Right renal cortex interstitium (tissue), 3 donors: ENCODE results near the gene GJA9. TPM values are rescaled to one million over a fixed set of nuclear protein-coding genes. Genes with fewer than 3 reads are reported as not detected.
"Not testable (repeated sequence)": the region's sequence is repeated elsewhere in the genome, so short reads cannot be mapped to it uniquely, and the experiment has no call there.

ENCODE experiments used
- DNase-seq, 3 donors: peaks; one replicate each; pipeline ENCODE4 v3.0.0-alpha.2; 2013; ENCODE audit warnings: low read depth in 3 of 3, low spot score in 2 of 3
- polyA plus RNA-seq, 3 donors: library from polyadenylated mRNA; unstranded; fragments of 120-200 nt; gene quantifications; one replicate each; pipeline ENCODE4 v1.2.1, GENCODE V29; 2013; ENCODE audit not compliant: insufficient read length in 3 of 3

GJA9 gene
- under 1 TPM; 0.15 to 0.20 (median 0.17) TPM for polyA plus RNA-seq

DNA sequence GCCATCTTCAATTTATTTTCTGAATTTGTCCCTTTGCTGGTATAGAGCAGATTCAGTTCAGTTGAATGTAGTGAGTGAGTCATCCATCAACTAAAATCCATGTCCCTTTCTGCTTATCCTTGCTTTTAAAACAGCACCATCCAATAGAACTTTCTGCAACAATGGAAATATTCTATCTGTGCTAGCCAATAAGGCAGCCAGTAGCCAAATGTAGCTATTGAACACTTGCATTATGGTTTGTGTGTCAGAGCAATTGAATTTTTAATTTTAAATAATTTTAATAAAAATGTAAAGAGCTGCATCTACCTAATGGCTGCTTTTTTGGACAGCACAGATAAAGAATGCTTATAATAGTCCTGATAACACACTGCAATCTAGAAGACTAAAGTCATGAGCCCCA lies at the start of gene GJA9:
Gene GJA9 (minus strand): TSS at position 101 of the 400 bp plus-strand sequence. CDS start 5,489 bp downstream, outside the sequence.
- DNase-seq = no peak

DNA sequence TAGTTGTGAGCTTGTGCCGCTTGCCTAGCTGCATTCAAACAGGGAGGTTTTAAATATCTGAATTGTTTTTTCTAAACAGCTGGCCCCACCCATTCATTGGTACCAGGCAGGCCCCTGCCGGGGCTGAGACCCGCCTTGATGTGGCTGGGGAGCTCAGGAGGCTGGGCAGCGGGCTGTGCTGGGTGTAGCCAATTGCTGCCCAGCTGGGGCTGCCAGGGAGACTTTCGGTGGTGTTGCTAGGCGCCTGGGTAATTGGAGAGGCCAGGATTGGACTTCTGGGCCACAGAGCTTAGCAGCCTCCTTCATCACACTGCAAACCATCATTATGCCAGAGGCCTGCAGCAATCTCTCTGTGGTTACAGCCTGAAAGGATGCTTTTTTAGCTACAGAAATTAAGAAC lies 48.1 kb upstream of the GJA9 start:
- no peak for DNase-seq

DNA sequence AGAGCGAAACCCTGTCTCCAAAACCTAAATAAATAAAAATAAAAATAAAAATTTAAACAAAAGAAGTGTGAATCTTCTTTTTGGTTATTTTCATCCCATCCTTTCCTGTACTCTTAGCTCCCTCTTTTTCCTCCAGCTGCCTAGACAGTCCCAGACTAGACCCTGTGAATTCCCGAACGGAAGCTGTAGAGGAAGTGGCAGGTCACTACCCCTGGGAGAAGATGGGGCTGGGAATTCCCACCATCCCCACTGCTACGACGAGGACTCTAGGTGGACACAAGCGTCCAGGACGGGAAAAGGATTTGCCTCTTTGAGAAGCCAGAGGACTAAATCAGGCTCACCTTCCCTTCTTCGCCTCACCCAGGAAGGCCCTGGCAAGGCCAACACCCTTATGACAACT lies 47.7 kb upstream of the GJA9 start:
- no peak for DNase-seq

DNA sequence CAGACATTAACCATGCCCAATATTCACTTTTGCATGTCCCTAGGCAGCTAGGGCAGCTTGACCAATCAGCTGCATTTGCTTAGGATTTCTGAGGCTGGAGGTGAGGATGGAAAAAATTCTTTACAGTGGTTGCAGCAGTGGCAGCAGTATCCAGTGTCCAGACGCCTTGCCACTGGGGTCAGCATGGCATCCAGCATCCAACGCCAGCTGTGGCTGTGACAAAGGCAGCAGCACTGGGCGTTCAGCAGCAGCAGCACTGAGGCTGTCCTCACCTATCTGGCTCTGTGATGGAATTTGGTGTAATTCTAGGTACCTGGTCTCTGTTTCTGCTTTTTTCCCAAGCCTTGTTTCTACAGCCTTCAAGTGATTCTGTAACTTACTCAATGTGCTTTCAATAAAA lies 44.7 kb upstream of the GJA9 start:
- no peak for DNase-seq

DNA sequence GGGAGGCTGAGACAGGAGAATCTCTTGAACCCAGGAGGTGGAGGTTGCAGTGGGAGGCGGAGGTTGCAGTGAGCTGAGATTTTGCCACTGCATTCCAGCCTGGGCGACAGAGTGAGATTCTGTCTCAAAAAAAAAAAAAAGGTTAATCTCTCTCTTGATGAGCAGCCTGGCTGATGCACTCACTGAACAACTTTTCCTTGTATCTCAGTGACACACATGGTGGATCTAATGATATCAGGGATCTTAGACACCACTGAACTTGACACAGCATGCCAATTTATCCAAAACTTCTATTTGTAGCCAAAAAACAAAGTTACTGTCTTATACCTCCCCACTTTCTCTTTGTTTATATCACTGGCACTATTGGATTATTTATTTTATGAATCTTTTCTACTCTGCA lies 44.0 kb upstream of the GJA9 start:
- DNase-seq = no peak

DNA sequence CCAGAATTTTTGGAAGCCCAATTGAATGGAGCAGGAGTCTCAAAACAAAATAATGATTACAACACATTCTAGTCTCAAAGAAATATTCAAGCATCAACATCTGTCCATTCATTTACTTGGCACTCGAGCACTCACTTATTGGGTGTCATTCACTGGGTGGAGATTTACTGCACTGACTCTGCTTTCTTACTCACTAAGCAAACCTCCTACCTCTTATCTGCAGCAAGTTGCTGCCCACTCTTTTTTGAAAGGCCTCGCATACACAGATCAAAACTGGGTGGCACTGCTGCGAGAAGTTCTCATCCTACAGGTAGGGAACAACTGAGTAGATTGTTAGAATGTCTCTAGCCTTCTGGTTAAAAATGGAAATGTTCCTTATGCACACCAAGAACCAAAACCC lies 42.2 kb upstream of the GJA9 start:
- no peak for DNase-seq

DNA sequence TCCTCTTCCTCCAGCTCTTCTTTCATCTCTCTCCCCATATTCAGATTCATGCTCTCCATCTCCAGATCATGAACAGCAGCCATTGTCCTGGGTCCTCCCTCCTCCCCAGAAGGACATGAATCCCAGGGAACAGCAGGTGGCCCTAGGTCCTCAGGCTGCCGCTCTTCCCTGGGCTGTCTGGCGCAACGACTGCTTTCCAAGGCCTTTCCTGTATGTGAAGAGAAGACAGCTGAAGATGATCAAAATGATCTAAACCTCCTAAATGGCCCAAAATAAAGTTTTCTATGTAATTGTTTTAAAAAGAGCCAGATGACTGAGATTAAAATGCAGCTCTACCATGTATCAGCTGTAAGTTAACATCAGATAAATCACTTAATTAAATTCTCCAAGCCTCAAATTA lies 37.7 kb upstream of the GJA9 start:
- DNase-seq = peak in 1 of 3 donors; percentile 21

DNA sequence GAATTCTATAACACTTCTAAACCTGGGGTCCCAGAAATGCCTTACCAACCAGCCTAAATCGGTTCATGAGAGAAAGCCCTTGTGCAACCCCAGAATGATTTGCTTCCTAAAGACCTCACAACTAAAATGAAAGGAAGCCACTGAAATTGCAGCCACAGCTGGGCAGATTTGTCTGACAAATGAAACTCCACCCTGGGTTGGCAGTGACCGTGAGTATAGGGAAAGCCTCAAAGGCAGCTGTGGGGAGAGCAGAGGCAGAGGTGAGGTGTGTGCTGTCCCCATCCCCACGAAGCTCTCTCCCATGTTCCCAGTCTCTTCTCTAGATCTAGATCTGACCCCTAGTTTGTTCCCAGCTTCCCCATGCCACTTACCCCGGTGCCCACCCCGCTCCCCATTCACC lies 37.2 kb upstream of the GJA9 start:
- no peak for DNase-seq

DNA sequence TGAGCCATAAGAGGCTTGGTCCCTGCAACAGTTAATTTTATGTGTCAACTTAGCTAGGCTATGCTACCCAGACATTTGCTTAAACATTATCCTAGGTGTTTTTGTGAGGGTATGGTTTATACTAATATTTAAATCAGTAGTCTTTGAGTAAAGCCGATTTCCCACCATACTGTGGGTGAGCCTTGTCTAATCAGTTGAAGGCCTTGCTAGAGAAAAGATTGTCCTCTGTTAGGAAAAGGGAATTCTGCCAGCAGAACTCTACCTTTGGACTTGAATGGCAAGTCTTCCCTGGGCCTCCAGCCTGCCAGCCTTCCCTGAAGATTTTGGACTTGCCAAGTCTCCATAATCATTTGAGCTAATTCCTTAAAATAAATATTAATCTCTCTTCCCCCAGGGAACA lies 36.4 kb upstream of the GJA9 start:
- no peak for DNase-seq

DNA sequence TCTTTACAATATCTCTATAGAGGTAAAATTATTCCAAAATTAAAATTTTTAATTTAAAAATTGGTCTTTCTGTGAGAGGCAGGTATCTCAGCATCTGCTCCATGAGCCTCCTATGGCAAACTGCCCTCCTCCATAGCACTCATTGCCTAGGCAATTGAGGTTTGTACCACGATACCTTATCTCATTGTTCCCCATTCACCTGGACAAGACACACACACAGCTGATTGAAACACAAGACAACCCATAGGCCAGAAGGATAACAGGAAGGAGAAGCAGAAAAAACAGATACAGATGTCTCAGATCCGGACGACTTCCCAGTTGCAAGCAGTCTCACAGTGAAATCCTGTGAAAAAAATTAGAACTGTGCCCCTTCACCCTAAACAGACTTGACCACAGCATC lies 36.0 kb upstream of the GJA9 start:
- no peak for DNase-seq

DNA sequence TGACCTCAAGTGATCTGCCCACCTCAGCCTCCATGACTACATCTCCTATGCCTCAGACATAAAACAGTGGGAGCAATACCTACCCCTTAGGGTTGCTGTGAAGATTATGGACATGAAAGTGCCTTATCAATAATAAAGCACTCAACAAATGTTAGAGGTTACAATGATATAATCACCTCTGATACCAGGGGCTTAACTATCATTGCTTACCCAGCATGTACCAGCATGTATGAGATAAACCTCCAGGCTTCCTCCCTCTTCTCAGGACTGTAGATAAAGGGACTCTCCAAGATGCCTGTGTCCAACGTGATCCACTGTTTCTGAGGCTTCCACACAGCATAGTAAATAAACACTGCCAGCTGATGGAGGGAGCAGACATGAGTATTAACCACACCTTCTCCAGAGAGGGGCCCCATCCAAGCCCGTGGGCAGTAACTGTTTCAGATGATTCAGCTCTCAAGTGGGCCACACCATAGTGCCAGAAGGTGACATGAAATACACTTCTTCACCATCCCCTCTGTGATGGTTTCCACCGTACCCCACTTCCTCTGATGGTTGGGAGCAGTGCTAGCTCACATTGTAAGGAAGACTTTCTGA lies 34.1 kb upstream of the GJA9 start:
- no peak for DNase-seq

DNA sequence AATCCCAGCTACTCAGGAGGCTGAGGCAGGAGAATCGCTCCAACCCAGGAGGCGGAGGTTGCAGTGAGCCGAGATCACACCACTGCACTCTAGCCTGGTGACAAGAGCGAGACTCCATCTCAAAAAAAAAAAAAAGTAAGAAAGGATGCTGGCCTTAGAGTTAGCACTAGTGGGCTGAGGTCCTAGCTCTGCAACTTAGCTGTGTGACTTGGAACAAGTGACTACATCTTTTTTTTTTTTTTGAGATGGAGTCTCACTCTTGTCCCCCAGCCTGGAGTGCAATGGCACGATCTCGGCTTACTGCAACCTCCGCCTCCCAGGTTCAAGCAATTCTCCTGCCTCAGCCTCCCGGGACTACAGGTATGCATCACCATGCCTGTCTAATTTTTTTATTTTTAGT lies 33.5 kb upstream of the GJA9 start:
- DNase-seq = not testable (repeated sequence)

DNA sequence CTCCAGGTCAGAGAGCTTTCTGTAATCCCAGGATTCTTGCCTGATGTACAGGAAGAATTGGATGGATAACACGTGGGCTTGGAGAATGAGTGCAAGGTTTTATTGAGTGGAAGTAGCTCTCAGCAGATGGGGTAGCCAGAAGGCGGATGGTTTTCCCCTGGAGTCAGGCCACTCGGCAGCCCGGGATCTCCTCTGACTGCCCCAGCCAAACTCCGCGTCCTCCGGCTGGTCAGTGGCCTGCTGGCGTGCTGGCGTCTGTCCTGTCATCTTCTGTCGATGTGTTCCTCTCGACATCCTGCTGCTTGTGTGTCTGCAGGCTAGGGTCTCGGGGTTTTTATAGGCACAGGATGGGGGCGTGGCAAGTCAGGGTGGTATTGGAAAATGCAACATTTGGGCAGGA lies 27.4 kb upstream of the GJA9 start:
- no peak for DNase-seq

DNA sequence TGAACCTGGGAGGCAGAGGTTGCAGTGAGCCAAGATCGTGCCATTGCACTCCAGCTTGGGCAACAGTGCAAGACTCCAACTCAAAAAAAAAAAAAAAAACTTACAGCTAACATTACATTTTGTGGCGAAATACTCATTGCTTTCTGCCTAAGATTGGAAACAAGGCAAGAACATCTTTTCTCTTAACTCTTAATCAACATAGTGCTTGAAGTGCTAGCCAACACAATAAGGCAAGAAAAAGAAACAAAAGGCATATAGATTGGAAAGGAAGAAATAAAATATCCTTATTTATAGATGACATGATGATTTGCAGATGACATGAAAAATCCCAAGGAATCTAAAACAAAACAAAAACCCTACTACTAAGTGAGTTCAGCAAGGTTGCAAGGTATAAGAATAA lies 24.6 kb upstream of the GJA9 start:
- no peak for DNase-seq

DNA sequence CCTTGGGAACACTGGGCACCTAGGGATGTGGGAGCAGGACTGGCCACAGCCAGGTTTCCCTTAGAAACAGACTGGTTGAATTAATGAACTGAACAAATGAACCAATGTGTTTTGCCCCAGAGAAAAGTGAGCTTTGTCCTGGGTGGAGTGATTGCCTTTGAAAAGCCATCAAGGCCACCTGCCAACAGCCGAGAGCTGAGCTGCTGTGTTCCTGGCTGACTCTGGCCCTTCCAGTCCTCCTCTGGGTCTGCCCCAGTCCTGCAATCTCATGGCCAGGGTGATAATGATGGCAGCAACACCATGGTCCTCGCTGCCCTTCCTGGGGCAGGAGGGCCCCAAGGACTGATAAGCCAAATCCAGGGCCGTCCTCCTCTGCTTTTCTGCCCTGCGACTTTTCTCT lies 18.2 kb upstream of the GJA9 start:
- no peak for DNase-seq

DNA sequence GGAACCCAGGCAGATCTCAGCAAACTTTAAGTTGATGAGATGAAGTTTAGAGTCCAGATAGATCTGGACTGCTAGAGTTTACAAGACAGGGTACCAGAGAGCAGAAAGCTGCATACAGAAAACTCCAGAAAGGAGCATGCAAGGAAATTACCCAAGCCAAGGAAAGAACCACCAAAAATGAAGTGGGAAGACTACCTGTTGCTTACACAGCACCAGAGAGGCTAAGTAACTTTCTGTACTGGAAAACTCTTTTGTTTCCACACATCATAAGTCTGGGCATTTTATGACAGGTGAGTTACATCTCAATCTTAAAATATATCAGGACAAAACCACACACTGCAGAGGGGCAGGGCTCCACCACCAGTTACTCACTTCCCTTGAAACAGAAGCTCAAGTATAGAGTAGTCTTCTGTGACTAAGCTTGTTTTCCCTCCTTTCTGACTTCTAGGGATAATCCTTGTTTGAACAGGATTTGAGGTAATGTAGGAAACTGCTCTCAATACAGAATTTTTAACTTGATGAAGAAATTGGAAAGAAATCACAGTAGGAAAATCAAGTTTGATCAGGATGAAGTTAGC lies 17.4 kb upstream of the GJA9 start:
- DNase-seq = no peak

DNA sequence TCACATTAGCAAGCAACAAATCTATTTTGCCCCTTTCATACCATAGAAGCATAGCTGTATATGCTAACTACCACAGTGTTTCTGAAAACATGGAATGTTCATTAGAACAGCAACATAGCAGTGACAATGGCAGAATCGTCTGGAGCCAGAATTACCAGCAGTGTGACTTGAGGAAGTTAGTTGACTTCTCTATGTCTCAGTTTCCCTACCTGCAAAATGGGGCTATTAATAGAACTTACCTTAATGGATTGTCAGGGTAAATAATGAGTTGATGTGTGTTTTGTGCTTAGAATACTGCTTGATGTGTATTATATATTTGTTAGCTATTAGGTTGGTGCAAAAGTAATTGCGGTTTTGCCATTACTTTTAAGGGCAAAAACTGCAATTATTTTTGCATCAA lies 14.8 kb upstream of the GJA9 start:
- no peak for DNase-seq

DNA sequence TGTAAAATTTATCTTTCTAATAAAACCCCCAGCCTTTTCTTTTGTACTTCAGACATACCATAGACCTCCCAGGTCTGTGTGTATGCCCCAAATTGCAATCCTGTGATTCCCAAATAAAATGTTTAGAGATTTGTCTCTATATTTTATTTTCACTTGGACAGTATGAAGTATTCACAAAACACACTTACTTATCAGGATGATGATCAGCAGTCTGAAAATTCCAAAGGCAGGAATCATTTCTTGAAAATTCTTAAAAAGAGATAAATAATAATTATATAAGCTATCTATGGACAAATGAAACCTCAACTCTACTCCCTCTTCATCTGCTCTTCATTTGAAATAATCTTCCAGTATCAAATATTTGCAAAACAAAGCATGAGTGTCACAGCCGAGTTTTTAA lies 11.6 kb upstream of the GJA9 start:
- no peak for DNase-seq

DNA sequence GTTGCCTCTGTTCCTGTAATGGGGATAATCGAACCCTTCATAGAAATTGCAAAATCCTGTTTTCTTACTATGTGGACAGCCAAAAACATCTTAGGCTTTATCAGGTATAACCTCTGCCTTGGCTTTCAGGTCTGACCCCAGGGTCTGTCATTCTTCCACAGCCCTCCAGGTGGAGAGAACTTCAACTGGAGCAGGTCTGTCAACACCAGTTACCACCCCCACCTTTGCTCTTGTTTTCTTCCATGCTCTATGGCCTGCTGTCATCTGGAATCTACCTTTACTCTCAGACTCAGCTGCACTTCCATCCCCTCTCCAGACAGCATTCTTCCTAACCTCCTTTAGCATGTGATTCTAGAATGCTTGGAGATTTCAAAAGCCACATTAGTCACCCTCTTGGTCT lies 10.4 kb upstream of the GJA9 start:
- no peak for DNase-seq

DNA sequence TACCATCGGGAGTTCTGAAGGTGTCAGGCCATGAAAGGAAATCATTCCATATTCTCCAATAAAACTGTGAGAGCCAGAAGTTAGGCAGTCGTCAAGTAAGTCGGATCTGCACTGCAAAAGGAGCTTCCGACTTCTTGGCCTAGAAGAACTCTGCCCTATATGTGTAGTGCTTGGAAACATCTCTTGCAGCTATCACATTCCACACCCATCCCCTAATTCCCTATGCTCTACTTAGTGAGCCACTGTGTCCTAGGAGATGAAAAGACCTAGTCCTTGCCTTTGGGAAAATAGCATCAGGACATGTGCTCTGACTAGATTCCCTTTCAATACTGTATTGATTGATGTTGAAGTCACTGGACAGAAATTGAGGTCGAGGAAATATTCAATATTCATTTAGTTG lies 8.2 kb upstream of the GJA9 start:
- DNase-seq = no peak

DNA sequence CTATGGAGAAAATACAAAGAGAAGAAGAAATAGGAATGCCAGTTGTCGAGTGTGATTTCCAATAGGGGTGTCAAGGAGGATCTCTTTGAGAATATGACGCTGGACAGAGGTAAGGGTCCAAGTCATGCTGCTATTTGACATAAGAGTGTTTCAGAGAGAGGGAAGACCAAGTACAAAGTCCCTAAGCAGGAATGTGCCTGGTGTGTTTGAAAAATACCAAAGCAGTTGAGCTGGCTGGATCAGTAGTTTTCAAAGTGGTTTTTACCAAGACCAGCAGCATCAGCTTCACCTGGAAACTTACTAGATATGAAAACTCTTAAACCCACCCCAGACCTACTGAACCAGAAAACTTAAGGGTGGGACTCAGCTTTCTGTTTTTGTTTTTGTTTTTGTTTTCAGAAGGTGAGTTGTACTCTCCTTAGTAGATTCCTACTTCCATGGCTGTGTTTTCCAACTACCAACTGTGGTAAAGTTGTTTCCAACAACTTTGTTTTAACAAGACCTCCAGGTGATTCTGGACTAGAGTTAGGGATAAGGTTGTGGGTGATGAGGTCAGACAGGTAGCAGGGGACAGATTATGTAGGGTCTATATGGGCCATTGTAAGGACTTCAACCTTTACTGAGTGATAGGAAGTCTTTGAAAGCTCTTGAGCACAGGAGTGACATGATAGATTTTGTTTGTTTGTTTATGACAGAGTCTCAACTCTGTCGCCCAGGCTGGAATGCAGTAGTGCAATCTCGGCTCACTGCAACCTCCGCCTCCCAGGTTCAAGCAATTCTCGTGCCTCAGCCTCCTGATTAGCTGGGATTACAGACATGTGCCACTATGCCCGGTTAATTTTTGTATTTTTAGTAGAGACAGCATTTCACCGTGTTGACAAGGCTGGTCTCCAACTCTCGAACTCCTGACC lies 7.3 kb upstream of the GJA9 start:
- no peak for DNase-seq

DNA sequence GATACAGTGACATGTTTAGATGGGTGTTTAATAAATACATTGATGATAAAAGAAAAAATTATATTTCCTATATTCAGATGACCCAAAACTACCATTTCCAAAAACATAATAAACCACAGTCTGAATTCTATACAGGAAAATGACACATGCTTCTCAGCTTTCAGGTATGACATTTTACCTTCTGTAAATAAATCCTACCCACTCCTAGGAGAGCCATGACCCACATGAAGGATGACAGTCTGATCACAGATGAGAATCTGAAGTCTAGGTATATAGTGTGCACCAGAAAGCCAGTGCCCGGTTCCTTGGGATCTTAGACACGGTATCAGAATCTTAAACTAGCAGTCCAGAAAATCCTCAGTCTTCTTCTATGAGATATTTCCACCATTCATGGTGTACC lies 3.7 kb upstream of the GJA9 start:
- no peak for DNase-seq
